ENCODE results near the gene TMEM143. TPM values are rescaled to one million over a fixed set of nuclear protein-coding genes. Genes with fewer than 3 reads are reported as not detected.
"Not testable (repeated sequence)": the region's sequence is repeated elsewhere in the genome, so short reads cannot be mapped to it uniquely, and the experiment has no call there.

TMEM143 gene
- total RNA-seq, 1 experiment from 2014 or later = 6.6 TPM

DNA sequence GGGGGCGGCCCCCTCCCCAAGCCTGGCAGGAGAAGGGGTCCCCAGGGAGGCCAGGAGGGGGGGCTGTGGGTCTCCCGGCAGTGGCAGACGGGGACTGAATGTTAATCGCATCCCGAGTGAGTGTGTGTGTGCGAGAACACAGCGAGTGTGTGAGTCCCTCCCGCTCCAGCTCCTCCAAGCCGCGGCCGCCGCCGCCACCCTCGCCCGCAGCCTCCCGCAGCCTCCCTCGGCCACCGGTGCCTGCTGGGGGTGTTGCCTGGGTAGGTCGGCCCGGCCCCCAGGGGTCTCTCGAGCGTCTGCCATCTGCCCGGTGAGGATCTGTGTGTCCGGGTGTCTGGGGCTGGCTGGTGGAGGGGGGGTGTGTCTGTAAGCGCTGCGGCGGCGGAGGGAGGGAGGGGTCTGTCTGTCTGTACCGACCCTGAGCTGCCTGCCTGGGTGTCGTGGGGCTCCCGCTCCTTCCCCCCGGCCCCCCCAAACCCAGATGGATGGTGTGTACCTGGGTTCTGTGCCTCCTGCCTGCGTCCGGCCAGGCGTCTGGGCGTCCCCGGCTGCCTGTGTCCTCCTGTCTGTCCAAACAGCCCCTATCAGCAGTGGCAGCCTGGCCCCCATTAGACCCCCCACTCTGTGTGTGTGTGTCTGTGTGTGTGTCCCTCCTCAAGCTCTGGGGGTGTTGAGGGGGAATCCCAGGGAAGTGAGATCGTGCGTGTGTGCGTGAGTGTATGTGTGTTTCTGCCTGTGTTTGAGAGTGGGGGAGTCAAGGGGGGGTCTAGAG is 30.0 kb upstream of the TMEM143 start, which contains the start of gene GRIN2D:
Gene GRIN2D (plus strand): TSS at position 110 of the 772 bp plus-strand sequence. CDS start 4,725 bp downstream, outside the sequence.
- Histone ChIP-seq H3K27me3 (ENCODE audit: control insufficient read depth, insufficient read depth, low read length) (no peaks in the 10 kb centered on the region), H3K27ac (ENCODE audit: low read length) (peak within 1 kb of the TSS; percentile 57), H3K4me1 (ENCODE audit: control insufficient read depth, insufficient read depth, low read length) (peaks cover 33% of the 10 kb centered on the region), H3K4me3 (ENCODE audit: low read depth in 2 of 2, low read length in 2 of 2) (peak within 1 kb of the TSS; percentile 39 to 67), H3K36me3 (ENCODE audit: control insufficient read depth, insufficient read depth, low read length) (peaks cover 12% of the 10 kb centered on the region; the same call in 1 of the 2 replicates), H3K9me3 (ENCODE audit: control insufficient read depth, insufficient read depth, low read depth, low read length) (no peaks in the 10 kb centered on the region)
- DNase-seq (ENCODE audit: low read depth, low spot score) (no peak), ATAC-seq (peak; percentile 14; the same call in 1 of the 2 replicates)
- in situ Hi-C loops (cut with HindIII; ENCODE audit: low pct_unique_long_range_greater_than_20kb, low sequenced_read_pairs) (no loop called here), intact Hi-C loops (cut with micrococcal nuclease; ENCODE audit: unreplicated experiment) (no loop called here)
- ChIA-PET CTCF (interaction anchor here (0.5 kb wide), 1 partner anchor 136 kb away, joined by 4 read pairs; no protein-coding TSS in a partner anchor), POLR2A (interaction anchor here (0.6 kb wide), 1 partner anchor 10 kb away, joined by 7 read pairs; no protein-coding TSS in a partner anchor)
- TF ChIP-seq REST (IDR thresholded peaks at IDR 0.05; ENCODE audit: insufficient read depth in 1 of 2, low read depth in 2 of 2, low read length in 1 of 2) (no peak), CTCF (IDR thresholded peaks at IDR 0.05) (no peak), SIN3A (IDR thresholded peaks at IDR 0.05; ENCODE audit: borderline replicate concordance, insufficient read depth, low read depth, low read length) (no peak), TCF7L2 (IDR thresholded peaks at IDR 0.05; ENCODE audit: low read depth, low read length) (no peak), POLR2AphosphoS5 (IDR thresholded peaks at IDR 0.05; ENCODE audit: low read depth, low read length) (no peak; the same call in 1 of the 2 replicates)
- no TSS peak for BruUV-seq (replicated peaks)

- Histone ChIP-seq H3K4me3 (ENCODE audit: low read depth in 2 of 2, low read length in 2 of 2) (peak overlapping the region; percentile 39 to 67), H3K27ac (ENCODE audit: low read length) (peak overlapping the region; percentile 57), H3K36me3 (ENCODE audit: control insufficient read depth, insufficient read depth, low read length) (peaks cover 14% of the 10 kb centered on the region; the same call in 1 of the 2 replicates), H3K9me3 (ENCODE audit: control insufficient read depth, insufficient read depth, low read depth, low read length) (no peaks in the 10 kb centered on the region), H3K27me3 (ENCODE audit: control insufficient read depth, insufficient read depth, low read length) (no peaks in the 10 kb centered on the region), H3K4me1 (ENCODE audit: control insufficient read depth, insufficient read depth, low read length) (peaks cover 33% of the 10 kb centered on the region)
- CTCF ChIA-PET = interaction anchor here (0.5 to 0.6 kb wide), 2 partner anchors 53 to 135 kb away, joined by 4 to 8 read pairs; no protein-coding TSS in a partner anchor
- intact Hi-C loops (cut with micrococcal nuclease; ENCODE audit: unreplicated experiment) (no loop called here), in situ Hi-C loops (cut with HindIII; ENCODE audit: low pct_unique_long_range_greater_than_20kb, low sequenced_read_pairs) (no loop called here)
- POLR2A ChIA-PET = no interaction called here
- no TSS peak for BruUV-seq (replicated peaks)
- TF ChIP-seq TCF7L2 (IDR thresholded peaks at IDR 0.05; ENCODE audit: low read depth, low read length) (no peak), REST (IDR thresholded peaks at IDR 0.05; ENCODE audit: insufficient read depth in 1 of 2, low read depth in 2 of 2, low read length in 1 of 2) (no peak), SIN3A (IDR thresholded peaks at IDR 0.05; ENCODE audit: borderline replicate concordance, insufficient read depth, low read depth, low read length) (no peak), POLR2AphosphoS5 (IDR thresholded peaks at IDR 0.05; ENCODE audit: low read depth, low read length) (no peak), CTCF (IDR thresholded peaks at IDR 0.05) (no peak)
- ATAC-seq (0 out of 2 replicates have a peak, but pooled peaks have one; percentile 5), DNase-seq (ENCODE audit: low read depth, low spot score) (no peak)
Measured at GRCh38 chr19:48392860-48393558, 29.3 kb upstream of the TMEM143 start.

GRCh38 chr19:48392006-48392344 is 28.2 kb upstream of the TMEM143 start:
- H3K27me3 ChIP-seq (ENCODE audit: control insufficient read depth, insufficient read depth, low read length); BruUV-seq (replicated peaks); H3K27ac ChIP-seq (ENCODE audit: low read length); H3K9me3 ChIP-seq (ENCODE audit: control insufficient read depth, insufficient read depth, low read depth, low read length); in situ Hi-C loops (cut with HindIII; ENCODE audit: low pct_unique_long_range_greater_than_20kb, low sequenced_read_pairs); DNase-seq (ENCODE audit: low read depth, low spot score); intact Hi-C loops (cut with micrococcal nuclease; ENCODE audit: unreplicated experiment); ATAC-seq: not testable (repeated sequence)
- Histone ChIP-seq H3K4me1 (ENCODE audit: control insufficient read depth, insufficient read depth, low read length) (peaks cover 24% of the 10 kb centered on the region), H3K4me3 (ENCODE audit: low read depth in 2 of 2, low read length in 2 of 2) (peak overlapping the region in 1 of 2 experiments; percentile 86; a peak in 2 of 4 replicates), H3K36me3 (ENCODE audit: control insufficient read depth, insufficient read depth, low read length) (peaks cover 16% of the 10 kb centered on the region; the same call in 1 of the 2 replicates)
- ChIA-PET POLR2A (interaction anchor here (0.6 kb wide), 1 partner anchor 10 kb away, joined by 17 read pairs; no protein-coding TSS in a partner anchor), CTCF (interaction anchor here (0.7 kb wide), 1 partner anchor 254 kb away, joined by 5 read pairs; no protein-coding TSS in a partner anchor)
